Breast epithelium (tissue), 3 donors: ENCODE measurements around the gene SREK1IP1.

Experiments
- POLR2A ChIP-seq: fragments of 450-650 bp; IDR thresholded peaks from one replicate; pipeline ENCODE4 v1.6.1; 2016; ENCODE audit warnings: antibody characterized with exemption, mild to moderate bottlenecking, moderate library complexity
- POLR2AphosphoS5 ChIP-seq, 3 donors: sonication (generic); formaldehyde crosslinking; IDR thresholded peaks; one replicate each; pipeline ENCODE4 v1.6.1; 2017; ENCODE audit warnings: antibody characterized with exemption in 3 of 3
- TF ChIP-seq, protein P1 (sequence below), 3 donors: fragments of 450-650 bp; IDR thresholded peaks; one replicate each; pipeline ENCODE4 v1.5.1; 2016 to 2017; ENCODE audit warnings: antibody characterized with exemption in 3 of 3, mild to moderate bottlenecking in 3 of 3, moderate library complexity in 3 of 3

DNA sequence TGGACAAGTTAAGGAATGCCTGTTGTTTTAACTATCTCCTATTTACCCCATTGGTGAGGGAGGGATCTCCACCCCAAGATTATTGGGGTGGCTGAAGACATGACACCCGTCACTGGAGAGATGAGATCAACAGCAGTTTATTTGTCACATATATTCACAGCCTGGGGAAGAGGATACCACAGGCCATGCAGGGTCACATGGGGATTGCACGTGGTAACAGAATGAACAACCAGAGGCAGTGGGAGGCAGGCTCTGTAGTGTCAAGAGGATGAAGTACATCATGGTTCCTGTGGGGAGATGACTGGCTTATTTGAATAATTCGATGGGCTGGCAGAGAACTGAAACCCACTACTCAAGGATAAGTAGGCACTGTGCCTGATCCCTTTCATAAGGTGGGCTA, 96.8 kb downstream of the SREK1IP1 start:
- TF ChIP-seq POLR2AphosphoS5 (IDR thresholded peaks at IDR 0.05), result no peak
- no peak for TF ChIP-seq POLR2A
- TF ChIP-seq, protein P1, sequence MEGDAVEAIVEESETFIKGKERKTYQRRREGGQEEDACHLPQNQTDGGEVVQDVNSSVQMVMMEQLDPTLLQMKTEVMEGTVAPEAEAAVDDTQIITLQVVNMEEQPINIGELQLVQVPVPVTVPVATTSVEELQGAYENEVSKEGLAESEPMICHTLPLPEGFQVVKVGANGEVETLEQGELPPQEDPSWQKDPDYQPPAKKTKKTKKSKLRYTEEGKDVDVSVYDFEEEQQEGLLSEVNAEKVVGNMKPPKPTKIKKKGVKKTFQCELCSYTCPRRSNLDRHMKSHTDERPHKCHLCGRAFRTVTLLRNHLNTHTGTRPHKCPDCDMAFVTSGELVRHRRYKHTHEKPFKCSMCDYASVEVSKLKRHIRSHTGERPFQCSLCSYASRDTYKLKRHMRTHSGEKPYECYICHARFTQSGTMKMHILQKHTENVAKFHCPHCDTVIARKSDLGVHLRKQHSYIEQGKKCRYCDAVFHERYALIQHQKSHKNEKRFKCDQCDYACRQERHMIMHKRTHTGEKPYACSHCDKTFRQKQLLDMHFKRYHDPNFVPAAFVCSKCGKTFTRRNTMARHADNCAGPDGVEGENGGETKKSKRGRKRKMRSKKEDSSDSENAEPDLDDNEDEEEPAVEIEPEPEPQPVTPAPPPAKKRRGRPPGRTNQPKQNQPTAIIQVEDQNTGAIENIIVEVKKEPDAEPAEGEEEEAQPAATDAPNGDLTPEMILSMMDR (IDR thresholded peaks at IDR 0.05), result no peak
